ENCODE data around the gene ZSWIM7. TPM values are rescaled to one million over a fixed set of nuclear protein-coding genes. Genes with fewer than 3 reads are reported as not detected.

The ZSWIM7 gene
- total RNA-seq, 1 experiment from 2014 or later, result 41.3 TPM

GRCh38 chr17:15978606-15979005 is 20.9 kb downstream of the ZSWIM7 start (continued):
- no peak for TF ChIP-seq ATF6 (CRISPR knock-in tag; IDR thresholded peaks at IDR 0.05)
- no peak for TF ChIP-seq E2F4 (CRISPR knock-in tag; IDR thresholded peaks at IDR 0.05; ENCODE audit: borderline replicate concordance, low read depth)
- no peak for TF ChIP-seq OVOL2 (CRISPR knock-in tag; IDR thresholded peaks at IDR 0.05; ENCODE audit: borderline replicate concordance)

GRCh38 chr17:15977894-15978293 is 21.6 kb downstream of the ZSWIM7 start:
- Mint-ChIP-seq H3K27ac (0 out of 2 replicates have a peak overlapping the region, but pooled peaks have one; percentile 13), H3K9me3 (peaks cover 11% of the 10 kb centered on the region), H3K4me3 (no peak overlapping the region), H3K27me3 (ENCODE audit: low read depth) (no peaks in the 10 kb centered on the region), H3K4me1 (peaks cover 16% of the 10 kb centered on the region), H3K36me3 (peaks cover 59% of the 10 kb centered on the region)
- ATAC-seq, result no peak
- ChIA-PET POLR2A (no interaction called here), CTCF (no interaction called here)
- TF ChIP-seq ERG (CRISPR knock-in tag; IDR thresholded peaks at IDR 0.05) (no peak), E2F4 (CRISPR knock-in tag; IDR thresholded peaks at IDR 0.05; ENCODE audit: borderline replicate concordance, low read depth) (no peak), ZNF317 (CRISPR knock-in tag; IDR thresholded peaks at IDR 0.05; ENCODE audit: borderline replicate concordance, low read depth) (no peak)
- DNase-seq (ENCODE audit: low spot score), result no peak

GRCh38 chr17:15973834-15974233 is 25.7 kb downstream of the ZSWIM7 start:
- H3K27ac Mint-ChIP-seq, result no peak overlapping the region
- 0 out of 2 replicates have a peak, but pooled peaks cover 3% of the 10 kb centered on the region for H3K9me3 Mint-ChIP-seq
- CTCF ChIA-PET, result no interaction called here
- DNase-seq (ENCODE audit: low spot score) (no peak), ATAC-seq (no peak)
- TF ChIP-seq SOX15 (CRISPR knock-in tag; IDR thresholded peaks at IDR 0.05) (no peak), ATF6 (CRISPR knock-in tag; IDR thresholded peaks at IDR 0.05) (no peak), MXD4 (CRISPR knock-in tag; IDR thresholded peaks at IDR 0.05; ENCODE audit: borderline replicate concordance) (no peak), IRF2 (CRISPR knock-in tag; IDR thresholded peaks at IDR 0.05; ENCODE audit: borderline replicate concordance, low read depth) (no peak), E2F5 (CRISPR knock-in tag; IDR thresholded peaks at IDR 0.05) (no peak), ZNF317 (CRISPR knock-in tag; IDR thresholded peaks at IDR 0.05; ENCODE audit: borderline replicate concordance, low read depth) (no peak), TEAD4 (CRISPR knock-in tag; IDR thresholded peaks at IDR 0.05) (no peak), GTF2I (CRISPR knock-in tag; conservative IDR thresholded peaks at IDR 0.05) (no peak), ELF4 (CRISPR knock-in tag; IDR thresholded peaks at IDR 0.05; ENCODE audit: low read depth) (no peak), ZNF138 (CRISPR knock-in tag; conservative IDR thresholded peaks at IDR 0.05) (no peak), AR (CRISPR knock-in tag; IDR thresholded peaks at IDR 0.05) (no peak)
- peaks cover 32% of the 10 kb centered on the region for H3K36me3 Mint-ChIP-seq
- H3K4me1 Mint-ChIP-seq, result peaks cover 29% of the 10 kb centered on the region
- H3K4me3 Mint-ChIP-seq, result no peak overlapping the region
- H3K27me3 Mint-ChIP-seq (ENCODE audit: low read depth), result no peaks in the 10 kb centered on the region
- POLR2A ChIA-PET, result no interaction called here

Measured in WTC11 (cell line).